K562 (cell line): Measurements from ENCODE around the gene WFIKKN1. TPM values are rescaled to one million over a fixed set of nuclear protein-coding genes. Genes with fewer than 3 reads are reported as not detected.

ENCODE experiments used
- ATF3 ChIP-seq, 2 experiments: fragments of 450-650 bp in 1 of 2; sonication (generic) in 1 of 2; formaldehyde crosslinking in 1 of 2; IDR thresholded peaks in 1 of 2; conservative IDR thresholded peaks in 1 of 2; 2 replicates each; pipeline versions ENCODE4 v1.6.1 to v1.8.1; 2016 to 2023; ENCODE audit warnings: mild to moderate bottlenecking in 2 of 2, moderate library complexity in 2 of 2, inconsistent platforms in 1 of 2, missing genetic modification reagents in 1 of 2
- CAMTA2 ChIP-seq: fragments of 250-450 bp; sonication (Bioruptor Pico); conservative IDR thresholded peaks from 2 replicates; pipeline ENCODE4 v1.5.1; 2022
- CBFA2T3 ChIP-seq: fragments of 450-650 bp; IDR thresholded peaks from 2 replicates; pipeline ENCODE4 v1.6.1; 2017
- CCNT2 ChIP-seq: IDR thresholded peaks from 2 replicates; pipeline ENCODE4 v1.6.1; 2011; ENCODE audit warnings: borderline replicate concordance, low read depth, mild to moderate bottlenecking, moderate library complexity, mixed read lengths, low read length; ENCODE audit not compliant: insufficient read length; ENCODE audit errors: extremely low read depth
- CREB1 ChIP-seq, 2 experiments: sonication (generic) in 1 of 2; formaldehyde crosslinking in 1 of 2; IDR thresholded peaks; 2 replicates each; pipeline versions ENCODE4 v1.6.1 to v1.8.0; 2012 to 2022; ENCODE audit warnings: inconsistent platforms in 1 of 2, mild to moderate bottlenecking in 1 of 2, missing genetic modification reagents in 1 of 2, moderate library complexity in 1 of 2
- CREB3 ChIP-seq: fragments of 450-650 bp; conservative IDR thresholded peaks from 2 replicates; pipeline ENCODE4 v1.6.1; 2016; ENCODE audit warnings: missing genetic modification characterization, low read depth, mild to moderate bottlenecking, missing compliant biosample characterization, moderate library complexity
- GATAD2B ChIP-seq: fragments of 450-650 bp; IDR thresholded peaks from 2 replicates; pipeline ENCODE4 v1.6.1; 2017; ENCODE audit warnings: mild to moderate bottlenecking, borderline replicate concordance
- MYNN ChIP-seq, 2 experiments: sonication (generic); formaldehyde crosslinking in 1 of 2; IDR thresholded peaks; 2 replicates each; pipeline versions ENCODE4 v1.5.0 to v1.6.1; 2016 to 2020; ENCODE audit warnings: antibody characterized with exemption in 1 of 2, missing genetic modification reagents in 1 of 2
- NCOA4 ChIP-seq: fragments of 450-650 bp; IDR thresholded peaks from 2 replicates; pipeline ENCODE4 v1.6.1; 2018; ENCODE audit warnings: mild to moderate bottlenecking; ENCODE audit not compliant: partially characterized antibody
- NFRKB ChIP-seq: fragments of 450-650 bp; IDR thresholded peaks from 2 replicates; pipeline ENCODE4 v1.6.1; 2016; ENCODE audit warnings: low read depth
- PTBP1 ChIP-seq: fragments of 200-400 bp; formaldehyde crosslinking; IDR thresholded peaks from 2 replicates; pipeline ENCODE4 v1.6.1; 2017; ENCODE audit warnings: low read depth, low read length
- SMARCA4 ChIP-seq: fragments of 450-650 bp; IDR thresholded peaks from 2 replicates; pipeline ENCODE4 v1.6.1; 2016
- SPI1 ChIP-seq: IDR thresholded peaks from 2 replicates; pipeline ENCODE4 v1.6.1; 2011; ENCODE audit warnings: low read depth, low read length, control low read depth, borderline replicate concordance
- SREBF1 ChIP-seq: fragments of 150-350 bp; IDR thresholded peaks from 2 replicates; pipeline ENCODE4 v1.6.1; 2014; ENCODE audit warnings: antibody characterized with exemption, low read depth, low read length, borderline replicate concordance
- ZBTB34 ChIP-seq: fragments of 250-450 bp; sonication (Bioruptor Pico); IDR thresholded peaks from 2 replicates; pipeline ENCODE4 v1.8.0; 2021; ENCODE audit warnings: mild to moderate bottlenecking, moderate library complexity
- ZNF12 ChIP-seq: sonication (generic); formaldehyde crosslinking; IDR thresholded peaks from 2 replicates; pipeline ENCODE4 v1.4.0; 2020; ENCODE audit warnings: mild to moderate bottlenecking, missing genetic modification reagents
- ZNF316 ChIP-seq: fragments of 450-650 bp; IDR thresholded peaks from 2 replicates; pipeline ENCODE4 v1.6.1; 2016
- ZNF41 ChIP-seq: fragments of 250-450 bp; sonication (Bioruptor Pico); conservative IDR thresholded peaks from 2 replicates; pipeline ENCODE4 v1.4.0; 2020; ENCODE audit warnings: mild to moderate bottlenecking
- ZNF507 ChIP-seq: conservative IDR thresholded peaks from 2 replicates; pipeline ENCODE4 v1.6.1; 2017; ENCODE audit warnings: missing genetic modification characterization, missing compliant biosample characterization
- ZNF551 ChIP-seq: fragments of 250-450 bp; sonication (Bioruptor Pico); IDR thresholded peaks from 2 replicates; pipeline ENCODE4 v1.5.0; 2021; ENCODE audit warnings: mild to moderate bottlenecking, moderate library complexity
- ZNF639 ChIP-seq, 2 experiments: fragments of 200-800 bp in 1 of 2; sonication (Bioruptor generic) in 1 of 2; sonication (generic) in 1 of 2; formaldehyde crosslinking in 1 of 2; IDR thresholded peaks in 1 of 2; conservative IDR thresholded peaks in 1 of 2; 2 replicates each; pipeline versions ENCODE4 v1.5.0 to v1.6.1; 2016 to 2020; ENCODE audit warnings: missing compliant biosample characterization in 1 of 2, missing genetic modification characterization in 1 of 2, missing genetic modification reagents in 1 of 2
- polyA plus RNA-seq, 8 experiments: library from polyadenylated mRNA; depleted of rRNA in 4 of 8; stranded (reverse) in 5 of 8; unstranded in 3 of 8; fragments of >200 nt; fragmentation: Nextera tagmentation in 2 of 8; fragmentation: Illumina TruSeq in 1 of 8; extraction: Ambion mirVana in 2 of 8; extraction: Trizol in 1 of 8; gene quantifications; 2 replicates each; pipeline versions ENCODE4 v1.2.1 to v1.2.3, GENCODE V29; 2011 to 2014; ENCODE audit warnings: inconsistent platforms in 1 of 8, missing spikeins in 1 of 8
- total RNA-seq, 7 experiments: library from RNA; depleted of rRNA in 6 of 7; stranded (reverse); fragments of >200 nt in 6 of 7; fragmentation: Illumina TruSeq in 2 of 7; extraction: Trizol in 2 of 7; gene quantifications; 2 replicates each; pipeline versions ENCODE4 v1.2.1 to v1.2.3, GENCODE V29; 2011 to 2021; ENCODE audit warnings: low replicate concordance in 1 of 7
- TF ChIP-seq, protein P1 (sequence below): sonication (generic); formaldehyde crosslinking; IDR thresholded peaks from 2 replicates; pipeline ENCODE4 v1.5.0; 2020; ENCODE audit warnings: missing genetic modification reagents

WFIKKN1 gene
- total and polyA plus RNA-seq, 9 of the 15 experiments (the other 6 are each of a cell fraction or from before 2014, with no cell fraction given) = 0.14 to 1.1 (median 0.50) TPM; not detected in 4

DNA sequence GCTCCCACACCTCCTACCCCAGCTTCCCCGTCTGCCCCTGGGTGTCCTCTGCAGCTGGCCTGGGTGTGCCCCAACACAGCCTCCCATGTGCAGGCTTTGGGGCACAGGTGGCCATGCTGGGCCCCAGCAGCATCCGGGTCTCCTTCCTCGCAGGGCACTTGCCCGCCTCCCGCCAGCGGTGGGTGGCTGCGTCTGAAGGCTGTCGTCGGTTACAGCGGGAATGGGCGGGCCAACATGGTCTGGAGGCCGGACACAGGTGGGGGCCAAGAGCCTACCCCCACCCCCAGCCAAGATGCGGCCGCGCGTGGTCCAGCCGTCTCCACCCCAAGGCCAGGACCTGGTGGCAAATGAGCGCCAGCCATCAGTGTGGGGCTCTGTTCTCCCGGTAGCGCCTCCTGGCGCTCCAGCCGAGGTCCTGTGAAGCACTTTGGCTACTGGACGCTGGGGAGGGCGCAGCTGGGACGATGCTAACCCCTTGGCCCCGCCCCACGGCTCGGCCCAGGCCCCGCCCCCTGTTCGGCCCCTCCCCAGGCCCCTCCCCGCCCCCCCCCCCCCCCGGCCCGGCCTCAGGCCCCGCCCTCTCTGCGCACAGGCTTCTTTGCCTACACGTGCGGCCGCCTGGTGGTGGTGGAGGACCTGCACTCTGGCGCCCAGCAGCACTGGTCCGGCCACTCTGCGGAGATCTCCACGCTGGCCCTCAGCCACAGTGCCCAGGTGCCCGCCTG is 29.8 kb downstream of the WFIKKN1 start (continued):
- TF ChIP-seq ATF3 (IDR thresholded peaks at IDR 0.05) = no peak
- no peak for TF ChIP-seq ATF3 (CRISPR knock-in tag; conservative IDR thresholded peaks at IDR 0.05)
- TF ChIP-seq, protein P1, sequence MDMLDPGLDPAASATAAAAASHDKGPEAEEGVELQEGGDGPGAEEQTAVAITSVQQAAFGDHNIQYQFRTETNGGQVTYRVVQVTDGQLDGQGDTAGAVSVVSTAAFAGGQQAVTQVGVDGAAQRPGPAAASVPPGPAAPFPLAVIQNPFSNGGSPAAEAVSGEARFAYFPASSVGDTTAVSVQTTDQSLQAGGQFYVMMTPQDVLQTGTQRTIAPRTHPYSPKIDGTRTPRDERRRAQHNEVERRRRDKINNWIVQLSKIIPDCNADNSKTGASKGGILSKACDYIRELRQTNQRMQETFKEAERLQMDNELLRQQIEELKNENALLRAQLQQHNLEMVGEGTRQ = no peak; the same call in 1 of the 2 replicates
- TF ChIP-seq NCOA4 = no peak
- no peak for TF ChIP-seq ZNF507 (tag)
- no peak for TF ChIP-seq ZNF316
- TF ChIP-seq CREB3 (tag) = no peak
- 0 out of 2 replicates have a peak, but pooled peaks have one; percentile 34 for TF ChIP-seq SMARCA4
- TF ChIP-seq ZNF12 = no peak
- no peak for TF ChIP-seq CBFA2T3
- no peak for TF ChIP-seq CAMTA2 (CRISPR knock-in tag)
- TF ChIP-seq CREB1 (IDR thresholded peaks at IDR 0.05) = peak; percentile 40; the same call in 1 of the 2 replicates
- no peak; the same call in 1 of the 2 replicates for TF ChIP-seq CREB1 (CRISPR knock-in tag; IDR thresholded peaks at IDR 0.05)
- no peak for TF ChIP-seq ZBTB34 (CRISPR knock-in tag)
- no peak for TF ChIP-seq NFRKB
- TF ChIP-seq GATAD2B = peak; percentile 39; the same call in 1 of the 2 replicates
- no peak for TF ChIP-seq ZNF639 (CRISPR knock-in tag; conservative IDR thresholded peaks at IDR 0.05 in 1 of 2, IDR thresholded peaks at IDR 0.05 in 1 of 2)
- peak; percentile 25 for TF ChIP-seq CCNT2
- peak; percentile 11; the same call in 1 of the 2 replicates for TF ChIP-seq MYNN (IDR thresholded peaks at IDR 0.05)
- TF ChIP-seq MYNN (CRISPR knock-in tag; IDR thresholded peaks at IDR 0.05) = no peak
- no peak for TF ChIP-seq ZNF41 (CRISPR knock-in tag)
- no peak for TF ChIP-seq SREBF1
- TF ChIP-seq ZNF551 (CRISPR knock-in tag) = no peak
- no peak for TF ChIP-seq SPI1
- no peak for TF ChIP-seq PTBP1
